Muscle of arm (tissue), 12 donors: Measurements from ENCODE around the gene IRF1. TPM values are rescaled to one million over a fixed set of nuclear protein-coding genes. Genes with fewer than 3 reads are reported as not detected.
"Not testable (repeated sequence)": the region's sequence is repeated elsewhere in the genome, so short reads cannot be mapped to it uniquely, and the experiment has no call there.

Experiments
- DNase-seq: peaks from one replicate; pipeline ENCODE4 v3.0.0-alpha.2; 2013
- polyA plus RNA-seq, 12 donors: library from polyadenylated mRNA; unstranded; fragments of 120-200 nt; gene quantifications; one replicate each; pipeline ENCODE4 v1.2.1, GENCODE V29; 2013; ENCODE audit not compliant: insufficient read length in 12 of 12

The IRF1 gene
- polyA plus RNA-seq, 12 donors: 5.6 to 22.8 (median 8.9) TPM; not detected in 1

DNA sequence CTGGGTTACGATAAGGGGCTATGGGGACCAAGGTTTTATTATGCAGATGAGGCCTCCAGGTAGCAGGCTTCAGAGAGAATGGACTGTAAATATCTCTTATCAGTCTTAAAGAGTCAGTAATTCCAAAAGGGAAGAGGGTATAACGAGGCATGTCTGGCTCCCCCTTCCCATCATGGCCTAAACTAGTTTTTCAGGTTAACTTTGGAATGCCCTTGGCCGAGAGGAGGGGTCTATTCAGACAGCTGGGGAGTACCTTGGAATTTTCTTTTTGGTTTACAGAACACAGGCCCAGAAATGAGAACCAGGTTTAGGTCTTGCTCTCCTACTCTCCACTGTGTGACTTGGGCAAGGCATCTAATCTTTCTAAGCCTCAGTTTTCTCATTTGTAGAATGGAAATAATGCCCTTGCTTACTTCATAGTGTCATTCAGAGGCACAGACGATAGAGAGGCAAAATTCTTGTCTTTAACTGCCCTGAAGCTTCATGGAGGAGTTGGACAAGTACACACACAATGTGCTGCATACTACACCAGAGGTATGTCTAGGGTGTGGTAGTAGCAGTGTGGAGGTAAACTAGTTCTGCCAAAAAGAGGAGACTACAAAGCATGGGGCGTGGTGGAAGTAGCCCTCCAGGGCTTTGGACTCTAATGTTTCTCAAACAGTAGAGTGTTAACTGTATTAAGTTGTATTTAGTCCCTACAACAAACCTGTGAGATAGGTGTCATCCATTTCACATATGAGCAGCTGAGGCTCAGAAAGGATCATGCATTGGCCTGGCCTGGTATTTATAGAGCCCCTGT lies 45.5 kb downstream of the IRF1 start:
- DNase-seq: no peak

DNA sequence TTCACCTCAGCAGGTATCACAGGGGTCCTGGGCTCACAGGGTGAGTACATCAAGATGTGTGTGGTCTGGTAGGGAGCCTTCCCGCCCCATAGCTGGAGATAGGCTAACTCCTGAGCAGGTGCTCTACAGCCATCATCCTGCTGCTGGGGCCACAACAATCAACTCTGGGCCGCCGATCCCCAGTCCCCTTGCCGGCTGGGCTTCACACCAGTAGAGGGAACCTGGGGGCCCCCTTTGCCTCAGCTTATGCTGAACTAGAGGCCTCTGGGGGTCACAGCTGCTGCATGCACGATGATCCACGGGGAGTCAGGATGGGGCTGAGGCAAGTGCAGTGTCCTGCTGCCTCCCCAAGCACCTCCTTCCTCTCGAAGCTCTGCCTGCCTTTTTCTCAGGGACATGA lies 46.5 kb downstream of the IRF1 start:
- no peak for DNase-seq

DNA sequence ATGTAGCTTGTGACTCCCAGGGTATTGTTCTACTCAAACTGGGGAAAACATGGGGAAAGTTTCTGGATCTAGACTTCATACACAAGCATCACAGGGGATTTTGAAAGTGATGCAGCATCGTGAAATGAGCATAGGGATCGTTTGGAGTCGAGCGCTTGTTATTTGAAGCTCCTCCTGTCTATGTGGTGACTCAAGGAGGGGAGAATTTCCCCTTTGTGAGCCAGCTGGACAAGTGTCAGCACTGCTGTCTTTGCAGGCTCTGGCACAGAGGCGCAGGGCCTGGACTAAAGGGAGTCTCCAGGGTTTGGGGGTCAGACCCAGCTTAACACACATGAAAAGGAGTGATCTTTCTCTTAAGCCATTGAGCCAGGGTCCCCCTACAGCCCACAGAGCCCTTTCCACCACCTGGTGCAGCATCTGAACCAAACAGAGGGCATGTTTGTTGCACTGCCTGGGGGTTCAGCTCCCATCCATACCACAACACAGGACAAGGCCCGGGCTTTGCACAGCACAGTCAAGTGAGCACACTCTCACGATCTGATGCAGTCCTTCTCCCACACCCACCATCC lies 51.0 kb downstream of the IRF1 start:
- DNase-seq: peak; percentile 94

DNA sequence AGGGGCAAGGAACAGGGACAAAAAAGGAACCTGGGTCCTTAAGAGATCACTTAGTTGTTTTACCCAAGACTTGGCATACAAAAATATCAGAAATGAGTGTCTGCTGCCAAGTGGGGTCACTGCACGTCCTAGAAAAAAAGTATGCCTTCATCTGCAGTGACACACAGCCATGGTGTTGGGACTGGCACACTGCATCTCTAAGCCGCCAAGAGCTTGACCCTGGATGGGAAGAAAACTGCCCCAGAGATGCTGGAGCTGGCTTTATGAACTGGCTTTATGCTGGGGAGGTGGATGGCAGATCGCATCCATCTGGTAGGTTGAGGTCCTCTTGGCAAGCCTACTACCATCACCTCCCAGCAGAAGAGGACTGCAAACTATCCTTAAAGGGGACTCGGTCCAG lies 51.7 kb downstream of the IRF1 start:
- DNase-seq: no peak

DNA sequence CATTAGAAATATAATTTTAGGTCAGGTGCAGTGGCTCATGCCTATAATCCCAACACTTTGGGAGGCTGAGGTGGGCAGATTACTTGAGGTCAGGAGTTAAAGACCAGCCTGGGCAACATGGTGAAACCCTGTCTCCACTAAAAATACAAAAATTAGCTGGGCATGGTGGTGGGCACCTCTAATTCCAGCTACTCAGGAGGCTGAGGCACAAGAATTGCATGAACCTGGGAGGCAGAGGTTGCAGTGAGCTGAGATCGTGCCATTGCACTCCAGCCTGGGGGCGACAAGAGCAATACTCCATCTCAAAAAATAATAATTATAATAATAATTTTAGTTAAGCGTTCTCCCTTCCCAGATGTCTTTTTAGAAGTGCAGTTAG lies 52.3 kb downstream of the IRF1 start:
- not testable (repeated sequence) for DNase-seq

- peak; percentile 78 for DNase-seq
These were observed 52.8 kb downstream of the IRF1 start for GRCh38 chr5:132437604-132438266.

DNA sequence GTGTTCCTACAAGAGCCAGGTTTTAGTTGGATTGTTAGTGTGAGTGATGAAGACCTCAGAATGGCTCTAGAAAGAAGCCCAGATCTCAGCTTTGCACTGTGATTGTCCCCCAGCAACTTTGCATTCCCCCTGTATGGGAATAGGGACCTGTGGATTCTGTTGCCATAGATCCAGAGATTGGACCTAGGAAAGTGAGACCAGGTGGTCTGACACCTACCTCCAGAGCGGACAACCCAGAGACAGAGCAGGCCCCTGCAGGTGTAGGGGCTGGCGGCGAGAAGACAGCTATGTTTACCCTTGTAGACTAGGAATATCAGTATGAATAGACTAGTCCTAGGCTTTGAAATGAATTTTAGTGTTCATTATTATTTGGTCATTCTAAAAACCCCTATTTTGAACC lies 53.6 kb downstream of the IRF1 start:
- DNase-seq: no peak

GRCh38 chr5:132435886-132436285 lies 54.7 kb downstream of the IRF1 start:
- no peak for DNase-seq

- no peak for DNase-seq
These were observed 55.1 kb downstream of the IRF1 start for GRCh38 chr5:132435447-132435846.

- no peak for DNase-seq
These were observed 55.9 kb downstream of the IRF1 start for GRCh38 chr5:132434416-132435286.

DNA sequence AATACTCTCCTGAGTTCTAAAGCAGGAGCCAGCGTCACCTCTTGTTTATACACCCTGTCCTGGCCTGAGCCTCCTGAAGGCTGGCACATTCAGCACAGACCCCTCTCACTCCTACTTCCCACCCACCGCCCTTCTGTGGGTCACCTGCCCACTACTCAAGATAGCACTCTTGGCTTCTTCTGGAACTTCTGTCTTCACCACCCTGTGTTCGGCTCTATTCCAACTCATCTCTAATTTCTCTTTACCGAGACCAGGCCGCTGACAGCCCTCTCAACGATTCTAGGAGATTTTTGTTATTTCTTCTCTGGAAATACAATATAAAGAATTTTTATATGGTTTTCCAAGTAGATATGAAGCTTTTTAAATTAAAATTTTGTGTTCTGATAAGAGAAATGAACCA lies 57.4 kb downstream of the IRF1 start:
- DNase-seq: no peak

GRCh38 chr5:132431632-132432031 lies 58.9 kb downstream of the IRF1 start:
- DNase-seq: no peak

Other genes starting within 250 kb of the IRF1 start
- 100 to 1,000 TPM in 1 of 12 donors, 10 to 100 TPM in 10, not detected in 1; 41.6 to 104 (median 47.7) TPM for gene PDLIM4, start 233.1 kb downstream of the IRF1 start, polyA plus RNA-seq
- 1 to 10 TPM in 10 of 12 donors, not detected in 2; 2.3 to 5.0 (median 3.7) TPM for gene SLC22A4, start 196.4 kb downstream of the IRF1 start, polyA plus RNA-seq
- gene SLC22A5, start 121.1 kb downstream of the IRF1 start, polyA plus RNA-seq: 10 to 100 TPM in 4 of 12 donors, 1 to 10 TPM in 7, not detected in 1; 6.0 to 14.0 (median 8.8) TPM
- gene IL5, start 52.7 kb upstream of the IRF1 start, polyA plus RNA-seq: under 1 TPM in 1 of 12 donors, not detected in 11; 0.47 TPM
- gene RAD50, start 66.2 kb upstream of the IRF1 start, polyA plus RNA-seq: 10 to 100 TPM in 11 of 12 donors, not detected in 1; 18.1 to 37.4 (median 25.8) TPM
- under 1 TPM in 2 of 12 donors, not detected in 10; 0.18 to 0.29 TPM for gene IL13, start 167.4 kb upstream of the IRF1 start, polyA plus RNA-seq
- gene IL4, start 183.2 kb upstream of the IRF1 start, polyA plus RNA-seq: not detected
- 10 to 100 TPM in 4 of 12 donors, 1 to 10 TPM in 7, not detected in 1; 7.4 to 23.5 (median 8.9) TPM for gene KIF3A, start 246.8 kb upstream of the IRF1 start, polyA plus RNA-seq